Astrocyte of the cerebellum (primary cell): Measurements from ENCODE around the gene LDB2.

Experiments
- DNase-seq: peaks from one replicate; pipeline ENCODE4 v3.0.0-alpha.2; 2011; ENCODE audit warnings: low read depth
- H3K4me3 ChIP-seq: 2 replicates; pipeline ENCODE4 v1.5.1; 2011; ENCODE audit warnings: mild to moderate bottlenecking, low read depth, low read length, moderate library complexity
- CTCF ChIP-seq: IDR thresholded peaks from 2 replicates; pipeline ENCODE4 v1.5.1; 2012; ENCODE audit warnings: low read length, low read depth, moderate library complexity, mild to moderate bottlenecking; ENCODE audit errors: missing control alignments
- in situ Hi-C: cut with HindIII; loops from 2 replicates; pipeline ENCODE4 v1.10.0; 2017; ENCODE audit warnings: low sequenced_read_pairs

Gene LDB2

GRCh38 chr4:16916719-16917337 lies 18.4 kb upstream of the LDB2 start:
- no peak for DNase-seq
- TF ChIP-seq CTCF, result peak; percentile 52
- in situ Hi-C loops, result no loop called here
- H3K4me3 ChIP-seq, result no peak overlapping the region

- no peak overlapping the region for H3K4me3 ChIP-seq
- no peak for DNase-seq
- in situ Hi-C loops, result no loop called here
- TF ChIP-seq CTCF, result no peak
Observed at GRCh38 chr4:16916031-16916430, 17.6 kb upstream of the LDB2 start.

GRCh38 chr4:16914208-16914607 lies 15.8 kb upstream of the LDB2 start:
- DNase-seq, result no peak
- TF ChIP-seq CTCF, result peak; percentile 22
- no peak overlapping the region for H3K4me3 ChIP-seq
- in situ Hi-C loops, result no loop called here

GRCh38 chr4:16912896-16913295 lies 14.5 kb upstream of the LDB2 start:
- no peak overlapping the region for H3K4me3 ChIP-seq
- no peak for DNase-seq
- in situ Hi-C loops, result no loop called here
- TF ChIP-seq CTCF, result no peak

GRCh38 chr4:16909281-16909680 lies 10.8 kb upstream of the LDB2 start:
- DNase-seq, result no peak
- TF ChIP-seq CTCF, result no peak
- no peak overlapping the region for H3K4me3 ChIP-seq
- in situ Hi-C loops, result no loop called here

GRCh38 chr4:16908377-16909021 lies 10.1 kb upstream of the LDB2 start:
- no peak overlapping the region for H3K4me3 ChIP-seq
- no peak for DNase-seq
- no peak for TF ChIP-seq CTCF
- in situ Hi-C loops, result no loop called here
